WERI-Rb-1 (cell line): ENCODE data around the gene SNX25.

Experiments used
- DNase-seq: peaks from one replicate; pipeline ENCODE4 v3.0.0-alpha.2; 2020
- H3K27ac ChIP-seq: fragments of 250-450 bp; sonication (Bioruptor Pico); 2 replicates; pipeline ENCODE4 v1.5.1; 2020; ENCODE audit warnings: mild to moderate bottlenecking, moderate library complexity
- H3K27me3 ChIP-seq: fragments of 250-450 bp; sonication (Bioruptor Pico); 2 replicates; pipeline ENCODE4 v1.5.1; 2021; ENCODE audit warnings: mild to moderate bottlenecking, low read depth, moderate library complexity; ENCODE audit not compliant: insufficient read depth, severe bottlenecking
- H3K36me3 ChIP-seq: fragments of 250-450 bp; sonication (Bioruptor Pico); 2 replicates; pipeline ENCODE4 v1.5.1; 2020; ENCODE audit warnings: mild to moderate bottlenecking, moderate library complexity
- H3K4me3 ChIP-seq: 2 replicates; pipeline ENCODE4 v1.5.1; 2011; ENCODE audit warnings: low read depth, mild to moderate bottlenecking, control low read depth, low read length
- H3K9me3 ChIP-seq: fragments of 250-450 bp; sonication (Bioruptor Pico); 2 replicates; pipeline ENCODE4 v1.5.1; 2021; ENCODE audit warnings: mild to moderate bottlenecking, moderate library complexity; ENCODE audit not compliant: severe bottlenecking
- CTCF ChIP-seq: IDR thresholded peaks from 2 replicates; pipeline ENCODE4 v1.5.1; 2011; ENCODE audit warnings: low read depth, mild to moderate bottlenecking, control low read depth, inconsistent platforms, low read length

Gene SNX25

DNA sequence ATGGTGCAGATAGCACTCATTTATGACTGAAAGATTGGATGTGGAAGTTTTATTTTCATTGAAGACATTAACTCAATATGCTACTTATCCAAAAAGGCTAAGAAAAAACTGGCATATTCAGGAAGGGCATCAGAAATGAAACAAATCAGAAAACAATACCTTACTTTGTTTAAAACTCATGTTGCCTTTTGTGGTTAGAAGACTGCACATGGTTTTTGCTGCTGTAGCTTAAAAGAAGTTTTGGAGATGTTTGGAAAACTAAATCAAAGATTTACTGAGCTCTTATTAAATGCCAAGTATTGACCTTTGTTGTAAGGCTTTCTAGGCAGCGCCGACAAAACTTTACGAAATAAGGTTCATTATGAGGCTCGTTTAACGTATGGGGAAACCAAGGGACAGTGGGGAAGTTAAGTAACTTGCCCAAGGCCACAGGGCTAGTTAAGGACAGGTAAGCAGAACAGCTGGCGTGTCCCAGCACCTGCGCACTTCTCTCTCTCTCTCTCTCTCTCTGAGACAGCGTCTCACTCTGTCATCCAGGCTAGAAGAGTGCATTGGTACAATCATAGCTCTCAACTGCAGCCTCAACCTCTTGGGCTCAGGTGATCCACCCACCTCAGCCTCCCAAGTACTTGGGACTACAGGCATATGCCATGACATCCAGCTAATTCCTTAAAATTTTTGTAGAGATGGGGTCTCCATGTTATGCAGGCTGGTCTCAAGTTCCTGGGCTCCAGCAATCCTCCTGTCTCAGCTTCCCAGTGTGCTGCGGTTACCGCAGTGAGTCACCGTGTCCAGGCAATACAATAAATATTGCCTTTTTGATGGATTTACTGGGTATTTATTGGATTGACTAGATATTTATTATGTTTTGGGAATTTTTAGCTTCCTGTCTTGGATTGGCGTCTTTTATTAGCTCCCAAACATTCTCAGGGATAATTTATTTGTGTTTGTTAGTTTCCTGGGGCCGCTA, 170.2 kb downstream of the SNX25 start:
- no peak overlapping the region for H3K4me3 ChIP-seq
- no peak for DNase-seq
- no peaks in the 10 kb centered on the region for H3K27me3 ChIP-seq
- H3K27ac ChIP-seq = no peak overlapping the region
- TF ChIP-seq CTCF = no peak
- H3K9me3 ChIP-seq = peaks cover 7% of the 10 kb centered on the region
- H3K36me3 ChIP-seq = no peaks in the 10 kb centered on the region

GRCh38 chr4:185380320-185380719, 170.9 kb downstream of the SNX25 start:
- no peak for DNase-seq
- Histone ChIP-seq H3K27me3 (no peaks in the 10 kb centered on the region), H3K9me3 (peaks cover 7% of the 10 kb centered on the region), H3K4me3 (no peak overlapping the region), H3K36me3 (no peaks in the 10 kb centered on the region), H3K27ac (no peak overlapping the region)
- TF ChIP-seq CTCF = no peak

DNA sequence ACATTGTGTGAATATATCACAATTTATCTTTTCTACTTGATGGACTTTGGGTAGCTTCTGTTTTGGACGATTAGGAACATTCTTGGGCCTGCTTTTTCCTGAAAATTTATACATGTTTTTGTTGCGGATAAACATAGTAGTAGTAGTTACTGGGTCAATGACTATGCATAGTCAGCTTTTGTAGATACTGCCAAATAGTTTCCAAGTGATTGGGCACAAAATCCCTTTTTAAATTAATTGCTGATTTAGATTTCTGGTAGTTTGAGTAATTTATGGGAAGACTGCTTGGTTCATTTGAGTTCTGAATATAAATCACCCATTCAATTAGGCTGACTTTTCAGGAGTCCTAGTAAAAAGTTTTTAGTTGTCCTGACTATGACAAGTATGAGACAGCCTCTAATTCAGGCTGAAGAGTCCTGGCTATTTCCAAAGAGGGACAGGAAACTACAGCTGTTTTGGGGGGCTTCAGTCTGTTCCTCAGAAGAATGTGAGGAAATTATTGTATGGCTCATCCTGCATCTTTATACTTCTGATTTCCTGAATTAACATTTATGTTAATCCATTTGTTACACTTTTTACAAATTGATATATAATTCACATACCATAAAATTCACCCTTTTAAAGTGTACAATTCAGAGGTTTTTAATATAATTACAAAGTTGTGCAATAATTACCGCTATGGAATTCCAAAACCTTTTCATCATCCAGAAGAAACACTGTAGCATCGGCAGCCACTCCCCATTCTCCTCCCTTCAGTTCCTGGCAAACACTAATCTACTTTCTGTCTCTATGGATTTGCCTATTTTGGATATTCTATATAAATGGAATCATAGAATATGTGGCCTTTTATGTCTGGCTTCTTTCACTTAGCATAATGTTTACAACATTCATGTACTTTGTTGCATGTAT, 172.1 kb downstream of the SNX25 start:
- Histone ChIP-seq H3K36me3 (no peaks in the 10 kb centered on the region), H3K27me3 (no peaks in the 10 kb centered on the region), H3K4me3 (no peak overlapping the region), H3K9me3 (peaks cover 7% of the 10 kb centered on the region), H3K27ac (no peak overlapping the region)
- no peak for TF ChIP-seq CTCF
- no peak for DNase-seq

DNA sequence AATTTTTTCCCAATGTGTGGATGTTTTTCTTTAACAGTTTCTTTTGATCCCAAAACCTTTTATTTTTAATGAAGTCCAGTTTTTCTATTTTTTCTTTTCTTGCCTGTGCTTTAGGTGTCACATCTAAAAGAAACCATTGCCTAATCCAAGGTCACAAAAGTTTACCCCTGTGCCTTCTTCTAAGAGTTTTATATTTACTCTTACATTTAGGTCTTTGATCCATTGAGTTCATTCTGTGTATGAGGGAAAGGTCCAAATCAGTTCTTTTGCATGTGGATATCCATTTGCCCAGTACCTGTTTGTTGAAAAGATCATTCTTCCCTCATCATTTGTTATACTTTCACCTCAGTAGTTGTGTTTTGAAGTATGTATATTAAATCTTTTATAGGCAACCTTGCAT, 173.4 kb downstream of the SNX25 start:
- Histone ChIP-seq H3K9me3 (peaks cover 7% of the 10 kb centered on the region), H3K27ac (no peak overlapping the region), H3K36me3 (no peaks in the 10 kb centered on the region), H3K4me3 (no peak overlapping the region), H3K27me3 (no peaks in the 10 kb centered on the region)
- no peak for DNase-seq
- TF ChIP-seq CTCF = no peak

- no peak for TF ChIP-seq CTCF
- Histone ChIP-seq H3K27ac (no peak overlapping the region), H3K36me3 (no peaks in the 10 kb centered on the region), H3K4me3 (no peak overlapping the region), H3K9me3 (peaks cover 7% of the 10 kb centered on the region), H3K27me3 (no peaks in the 10 kb centered on the region)
- no peak for DNase-seq
These were observed 174.1 kb downstream of the SNX25 start for GRCh38 chr4:185383451-185383850.
